GM21786 (cell line): ENCODE results near the gene ZFYVE21.
"Not testable (repeated sequence)": the region's sequence is repeated elsewhere in the genome, so short reads cannot be mapped to it uniquely, and the experiment has no call there.

ENCODE experiments used
- ATAC-seq: cut with Tn5 transposase; IDR thresholded peaks from one replicate; pipeline ENCODE4 v1.9.1; 2021; ENCODE audit not compliant: unreplicated experiment

The ZFYVE21 gene

DNA sequence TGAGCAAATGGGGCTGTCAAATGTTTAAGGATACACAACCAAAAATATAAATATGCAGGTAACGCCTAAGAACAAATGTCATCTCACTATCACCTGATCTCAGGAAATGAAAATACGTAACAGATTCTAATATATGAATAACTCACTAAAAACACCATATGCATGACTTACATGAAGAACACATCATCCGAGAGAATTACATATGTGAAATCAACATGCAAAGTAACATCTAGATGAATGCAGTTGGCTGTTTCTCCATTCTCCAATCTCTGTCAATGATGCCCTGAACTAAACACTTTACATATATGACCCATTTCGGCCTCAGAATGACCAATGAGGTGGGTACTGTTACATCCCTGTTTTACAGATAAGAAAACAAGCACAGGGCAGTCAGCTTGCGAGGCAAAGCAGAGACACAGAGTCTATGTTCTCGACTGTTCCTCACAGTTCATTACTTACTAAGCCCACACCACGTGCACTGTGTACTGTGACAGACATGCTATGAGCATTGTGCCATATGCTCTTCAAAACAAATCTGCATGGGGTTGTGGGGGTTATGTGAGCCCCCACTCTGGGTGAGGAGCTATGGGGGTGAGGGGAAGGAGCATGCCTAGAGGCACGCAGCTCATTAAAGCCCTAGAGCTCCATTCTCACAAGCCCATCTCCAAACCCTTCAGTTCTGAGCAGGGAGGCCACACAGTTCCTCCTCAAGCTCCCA, 42.6 kb downstream of the ZFYVE21 start:
- no peak for ATAC-seq

DNA sequence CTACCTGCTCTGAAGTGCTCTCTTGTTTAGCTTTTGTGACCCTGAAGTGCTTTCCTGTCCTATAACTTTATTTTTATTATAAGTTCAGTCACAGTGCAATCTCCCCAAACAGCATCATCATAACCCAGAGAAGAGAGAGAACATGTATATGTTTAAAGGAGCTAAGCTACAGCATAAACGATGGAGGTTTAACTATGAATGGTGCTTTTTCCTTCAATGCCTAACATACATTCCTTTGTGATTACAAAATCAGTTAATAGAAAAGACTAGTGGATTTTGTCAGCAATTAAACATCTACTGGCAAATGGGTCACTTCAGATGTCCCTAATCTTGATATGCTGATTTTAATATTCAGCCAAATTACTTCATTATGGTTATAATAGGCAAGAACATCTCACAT, 46.4 kb downstream of the ZFYVE21 start:
- ATAC-seq: no peak

DNA sequence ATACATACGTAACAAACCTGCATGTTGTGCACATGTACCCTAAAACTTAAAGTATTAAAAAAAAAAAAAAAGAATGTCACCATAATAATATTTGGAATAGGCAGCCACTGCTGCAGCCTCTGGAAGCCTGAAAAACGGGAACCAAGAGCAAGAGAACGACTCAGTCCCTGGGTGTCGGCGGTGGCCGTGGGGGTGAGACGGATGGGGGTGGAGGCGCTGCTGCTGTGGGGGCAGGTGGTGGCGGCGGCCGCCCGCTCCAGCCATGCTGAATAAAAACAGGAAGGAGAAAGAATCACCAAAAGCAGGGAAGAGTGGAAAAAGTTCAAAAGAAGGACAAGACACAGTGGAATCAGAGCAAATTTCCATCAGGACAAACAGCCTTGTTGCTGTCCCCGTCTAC, 46.9 kb downstream of the ZFYVE21 start:
- ATAC-seq: no peak

DNA sequence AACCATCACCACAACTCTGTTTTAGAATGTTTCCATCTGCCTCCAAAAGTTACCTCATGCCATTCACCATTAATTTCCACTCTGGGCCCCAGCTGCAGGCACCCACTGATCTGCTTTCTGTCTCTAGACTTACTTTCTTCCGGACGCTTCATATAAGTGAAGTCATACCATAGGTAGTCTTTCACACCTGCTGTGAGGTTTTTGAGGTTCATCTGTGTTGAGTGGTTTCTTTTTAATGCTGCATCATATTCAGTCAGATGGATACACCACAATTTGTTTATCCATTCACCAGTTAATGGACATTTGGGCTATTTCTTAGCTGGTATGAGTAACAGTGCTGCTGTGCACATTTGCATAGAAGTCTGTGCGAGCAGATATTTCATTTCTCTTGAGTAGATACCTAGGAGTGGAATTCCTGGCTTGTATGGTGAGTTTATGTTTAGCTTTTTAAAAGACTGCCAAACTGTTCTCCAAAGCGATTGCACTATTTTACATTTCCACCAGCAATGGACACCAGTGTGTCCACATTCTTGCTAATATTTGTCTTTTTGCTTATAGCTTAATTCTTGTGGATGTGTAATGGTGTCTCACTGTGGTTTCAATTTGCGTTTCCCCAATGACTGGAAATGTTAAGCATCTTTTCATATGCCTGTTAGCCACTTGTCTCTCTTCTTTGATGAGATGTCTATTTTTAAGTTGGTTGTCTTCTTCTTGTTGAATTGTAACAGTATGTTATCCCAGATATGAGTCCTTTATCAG, 48.3 kb downstream of the ZFYVE21 start:
- no peak for ATAC-seq

DNA sequence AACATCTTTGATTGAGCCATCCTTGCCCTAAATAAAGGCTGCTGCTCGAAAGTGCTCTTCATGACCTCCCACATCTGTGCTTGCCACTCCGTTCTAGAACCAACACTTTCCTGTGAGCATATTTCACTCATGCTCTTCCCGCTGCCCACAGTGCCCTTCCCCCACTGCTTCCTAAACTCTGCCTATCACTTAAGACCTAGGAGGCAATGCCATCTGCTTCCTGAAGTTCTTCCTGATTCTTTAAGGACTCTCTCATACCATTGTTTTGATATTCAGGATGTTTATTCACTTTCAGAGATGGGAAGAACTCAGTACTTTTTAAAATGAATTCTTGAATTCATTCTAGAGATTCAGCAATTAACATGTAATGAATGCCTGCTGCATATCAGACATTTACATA, 49.9 kb downstream of the ZFYVE21 start:
- ATAC-seq: no peak

DNA sequence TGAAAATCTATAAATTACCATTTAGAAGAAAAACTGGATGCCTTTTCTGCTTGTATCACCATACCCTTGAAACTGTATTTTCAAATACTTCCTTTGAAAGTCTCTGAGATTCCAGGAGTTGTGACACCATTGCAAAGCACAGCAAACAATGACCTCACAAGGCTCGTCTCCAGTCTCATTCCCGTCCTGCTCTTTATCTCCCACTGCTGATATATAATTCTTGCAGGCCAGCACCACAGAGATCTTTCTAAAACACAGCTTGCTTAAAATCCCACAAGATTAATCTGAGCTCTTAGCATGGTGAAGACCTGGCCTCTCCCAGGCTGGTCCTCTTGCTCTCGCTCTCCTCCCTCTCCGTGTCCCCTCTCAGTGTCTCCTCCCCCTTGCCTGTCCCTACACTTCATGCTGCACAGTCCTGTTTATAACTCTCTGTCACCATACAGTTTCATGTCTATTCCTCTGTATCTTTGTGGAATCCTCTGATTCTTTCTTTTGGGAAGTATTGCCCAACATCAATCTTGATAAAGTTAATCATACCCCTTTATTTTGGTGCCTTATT, 51.8 kb downstream of the ZFYVE21 start:
- no peak for ATAC-seq

DNA sequence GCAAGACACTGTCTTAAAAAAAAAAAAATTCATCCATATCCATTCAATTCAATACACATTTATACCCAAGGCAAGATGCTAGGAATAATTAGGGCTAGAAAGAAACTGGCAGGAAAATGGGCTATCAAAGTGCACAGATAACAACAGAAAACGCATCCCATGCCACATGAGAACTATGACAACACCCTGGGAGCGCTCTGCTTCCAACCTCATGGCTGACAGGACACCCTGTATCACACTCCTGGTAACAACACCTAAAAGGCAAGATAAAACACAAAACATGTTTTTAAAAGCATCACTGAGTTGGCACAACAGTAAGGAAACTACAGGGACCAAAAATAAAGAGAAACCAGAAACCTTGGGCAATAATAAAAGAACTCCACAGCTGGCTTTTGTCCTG, 54.9 kb downstream of the ZFYVE21 start:
- no peak for ATAC-seq

DNA sequence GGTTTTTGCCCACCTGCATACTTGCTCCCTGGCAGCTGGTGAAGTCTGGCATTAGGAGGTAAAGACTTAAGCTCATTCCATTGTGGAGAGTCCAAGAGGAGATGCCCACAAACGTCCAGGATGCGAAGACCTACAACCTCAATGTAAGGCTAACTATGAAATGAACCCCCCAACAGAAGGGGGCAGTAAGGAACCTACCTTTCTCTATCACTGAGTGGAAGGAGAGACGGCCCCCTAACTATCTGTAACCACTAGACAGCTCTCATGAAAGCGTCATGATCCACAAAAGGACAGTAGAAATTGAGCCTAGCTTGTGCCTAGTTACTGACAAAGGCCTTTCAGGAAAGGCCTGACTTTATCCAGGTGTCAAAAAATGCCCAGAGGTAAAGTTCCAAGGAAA, 55.3 kb downstream of the ZFYVE21 start:
- ATAC-seq: no peak

DNA sequence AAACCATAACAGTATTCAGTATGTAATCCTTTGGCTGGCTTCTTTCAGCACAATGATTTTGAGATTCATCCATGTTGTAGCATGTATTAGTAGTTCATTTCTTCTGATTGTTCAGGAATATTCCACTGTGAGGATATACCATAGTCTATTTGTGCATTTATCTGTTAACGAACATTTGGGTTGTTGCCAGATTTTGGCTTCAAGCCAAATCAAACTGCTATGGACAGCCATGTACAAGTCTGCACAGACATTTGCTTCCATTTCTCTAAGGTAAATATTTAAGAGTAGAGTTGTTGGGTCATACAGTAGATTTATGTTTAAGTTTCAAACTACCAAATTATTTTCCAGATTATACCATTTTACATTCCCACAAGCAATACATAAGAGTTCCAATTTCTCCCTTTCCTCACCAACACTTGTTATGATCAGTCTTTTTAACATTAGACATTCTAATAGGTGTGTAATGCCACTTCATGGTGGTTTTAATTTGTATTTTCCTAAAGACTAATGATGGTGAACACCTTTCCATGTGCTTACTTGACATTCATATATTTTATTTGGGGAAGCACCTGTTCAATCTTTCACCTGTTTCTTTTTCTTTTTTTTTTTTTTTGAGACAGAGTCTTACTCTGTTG, 56.6 kb downstream of the ZFYVE21 start:
- no peak for ATAC-seq

DNA sequence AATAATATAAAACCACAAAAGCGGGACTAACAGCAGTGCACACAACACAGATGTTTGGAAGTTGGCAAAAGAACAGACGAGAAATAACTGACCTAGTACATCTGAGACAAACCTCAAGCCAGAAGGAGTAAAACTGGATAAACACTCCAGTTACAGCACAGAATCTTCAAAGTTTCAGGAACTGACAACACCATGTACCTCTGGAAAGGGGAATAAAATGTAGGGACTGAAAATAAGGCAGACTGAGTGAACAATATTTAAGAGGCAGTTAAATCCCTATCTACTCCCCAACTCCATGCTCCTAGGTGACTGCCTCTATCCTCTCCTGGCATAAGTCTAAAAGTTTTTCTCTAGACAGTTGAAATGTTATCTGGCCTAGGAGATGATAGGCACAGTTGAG, 57.9 kb downstream of the ZFYVE21 start:
- no peak for ATAC-seq

DNA sequence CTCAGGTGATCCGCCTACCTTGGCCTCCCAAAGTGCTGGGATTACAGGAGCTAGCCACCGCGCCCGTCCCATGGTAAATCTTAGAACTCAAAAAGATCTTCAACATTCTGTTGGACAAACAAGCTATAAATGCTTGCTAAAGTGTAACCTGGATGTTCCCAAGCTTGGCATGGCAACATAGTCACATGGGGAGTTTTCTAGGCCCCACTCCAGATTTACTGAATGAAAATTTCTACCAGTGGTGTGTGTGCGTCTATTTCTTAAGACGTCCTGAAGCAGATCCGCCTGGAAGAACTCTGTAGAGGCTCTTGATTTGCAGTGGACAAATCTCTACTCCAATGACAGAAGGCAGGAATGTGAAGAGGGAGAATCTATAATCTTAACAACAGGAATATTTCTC, 59.9 kb downstream of the ZFYVE21 start:
- ATAC-seq: no peak

DNA sequence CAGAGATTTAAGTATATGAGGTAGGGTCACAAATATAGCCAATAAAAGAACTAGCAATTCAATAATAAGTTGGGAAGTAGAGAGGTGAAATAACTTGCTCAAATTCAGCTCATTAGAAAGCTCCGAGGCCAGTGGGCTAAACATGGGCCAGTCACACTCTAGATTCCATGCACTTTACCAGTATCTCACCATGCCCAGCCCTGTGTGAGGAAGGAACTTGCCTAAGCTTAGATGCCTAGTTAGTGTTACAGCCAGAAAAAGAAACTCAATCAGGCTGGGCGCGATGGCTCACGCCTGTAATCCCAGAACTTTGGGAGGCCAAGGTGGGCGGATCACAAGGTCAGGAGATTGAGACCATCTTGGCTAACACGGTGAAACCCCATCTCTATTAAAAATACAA, 60.7 kb downstream of the ZFYVE21 start:
- ATAC-seq: not testable (repeated sequence)

DNA sequence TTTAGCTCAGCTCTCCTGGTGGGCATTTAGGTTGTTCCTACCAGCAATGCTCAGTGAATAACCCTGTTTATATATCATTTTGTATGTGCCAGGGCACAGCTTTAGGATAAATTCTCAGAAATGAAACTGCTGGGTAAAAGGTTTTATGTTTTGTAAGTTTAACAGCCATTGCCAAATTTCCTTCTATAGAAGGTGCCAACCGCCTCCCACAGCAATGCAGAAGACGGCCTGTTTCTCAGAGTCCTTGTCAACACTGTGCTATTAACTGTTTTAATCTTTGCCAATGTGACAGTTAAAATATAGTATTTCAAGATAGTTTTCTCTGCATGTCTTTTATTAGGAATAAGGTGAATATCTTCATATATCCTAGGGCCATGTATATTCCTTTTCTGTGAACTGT, 66.8 kb downstream of the ZFYVE21 start:
- no peak for ATAC-seq
